GM19463 (cell line): ENCODE results near the gene GALNTL6.
"Not testable (repeated sequence)": the region's sequence is repeated elsewhere in the genome, so short reads cannot be mapped to it uniquely, and the experiment has no call there.

ENCODE experiments used
- ATAC-seq: cut with Tn5 transposase; IDR thresholded peaks from one replicate; pipeline ENCODE4 v1.9.1; 2021; ENCODE audit warnings: mild to moderate bottlenecking, moderate library complexity; ENCODE audit not compliant: unreplicated experiment

The GALNTL6 gene

GRCh38 chr4:172357006-172357540, 543.9 kb downstream of the GALNTL6 start:
- no peak for ATAC-seq

GRCh38 chr4:172362569-172362968, 549.4 kb downstream of the GALNTL6 start:
- ATAC-seq, result no peak

GRCh38 chr4:172369471-172369959, 556.3 kb downstream of the GALNTL6 start:
- no peak for ATAC-seq

GRCh38 chr4:172377486-172378140, 564.4 kb downstream of the GALNTL6 start:
- ATAC-seq, result no peak

- ATAC-seq, result no peak
These were observed 566.6 kb downstream of the GALNTL6 start for GRCh38 chr4:172379834-172380233.

- no peak for ATAC-seq
These were observed 577.1 kb downstream of the GALNTL6 start for GRCh38 chr4:172390331-172390730.

GRCh38 chr4:172392741-172393140, 579.5 kb downstream of the GALNTL6 start:
- no peak for ATAC-seq

- no peak for ATAC-seq
These were observed 580.0 kb downstream of the GALNTL6 start for GRCh38 chr4:172393220-172393619.

- ATAC-seq, result no peak
These were observed 591.5 kb downstream of the GALNTL6 start for GRCh38 chr4:172404676-172405075.

- no peak for ATAC-seq
These were observed 597.2 kb downstream of the GALNTL6 start for GRCh38 chr4:172410363-172410762.

- no peak for ATAC-seq
These were observed 597.9 kb downstream of the GALNTL6 start for GRCh38 chr4:172411149-172411548.

GRCh38 chr4:172412851-172413580, 599.8 kb downstream of the GALNTL6 start:
- ATAC-seq, result no peak

- ATAC-seq, result not testable (repeated sequence)
These were observed 615.8 kb downstream of the GALNTL6 start for GRCh38 chr4:172428979-172429378.

- ATAC-seq, result no peak
These were observed 667.3 kb downstream of the GALNTL6 start for GRCh38 chr4:172480471-172480870.

- ATAC-seq, result no peak
These were observed 668.8 kb downstream of the GALNTL6 start for GRCh38 chr4:172481802-172482508.

- no peak for ATAC-seq
These were observed 671.8 kb downstream of the GALNTL6 start for GRCh38 chr4:172485007-172485406.

- no peak for ATAC-seq
These were observed 673.3 kb downstream of the GALNTL6 start for GRCh38 chr4:172486531-172486930.

GRCh38 chr4:172489861-172490260, 676.7 kb downstream of the GALNTL6 start:
- no peak for ATAC-seq

- ATAC-seq, result no peak
These were observed 682.6 kb downstream of the GALNTL6 start for GRCh38 chr4:172495769-172496168.

- no peak for ATAC-seq
These were observed 684.1 kb downstream of the GALNTL6 start for GRCh38 chr4:172497321-172497720.

- no peak for ATAC-seq
These were observed 700.8 kb downstream of the GALNTL6 start for GRCh38 chr4:172514011-172514410.
